ENCODE measurements around the gene DCST1.

DNA sequence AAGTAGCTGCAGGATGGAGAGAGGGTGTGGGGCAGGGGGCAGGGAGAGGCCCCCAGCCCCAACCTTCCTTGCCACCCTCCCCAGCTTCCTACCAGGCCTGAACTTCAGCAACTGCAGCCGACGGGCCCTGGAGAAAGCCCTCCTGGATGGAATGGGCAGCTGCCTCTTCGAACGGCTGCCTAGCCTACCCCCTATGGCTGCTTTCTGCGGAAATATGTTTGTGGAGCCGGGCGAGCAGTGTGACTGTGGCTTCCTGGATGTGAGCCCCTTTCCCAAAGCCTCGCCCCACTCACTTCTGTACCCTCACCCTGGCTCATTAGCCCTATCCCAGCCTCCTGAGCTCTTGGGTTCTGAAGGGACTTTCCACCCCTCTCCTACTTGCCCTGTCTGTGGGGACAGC is 23.5 kb downstream of the DCST1 start:
- TF ChIP-seq CTCF (IDR thresholded peaks at IDR 0.05), result no peak
- no peak for TF ChIP-seq ZFX (IDR thresholded peaks at IDR 0.05; ENCODE audit: borderline replicate concordance)
